C4-2B (cell line): ENCODE results near the gene VARS1.

Experiments
- H3K27ac ChIP-seq: fragments of 450-650 bp; 2 replicates; pipeline ENCODE4 v1.5.1; 2017
- CTCF ChIP-seq: fragments of 450-650 bp; conservative IDR thresholded peaks from 2 replicates; pipeline ENCODE4 v1.5.1; 2017; ENCODE audit warnings: mild to moderate bottlenecking
- ZFX ChIP-seq: fragments of 450-650 bp; IDR thresholded peaks from 2 replicates; pipeline ENCODE4 v1.6.1; 2017

The VARS1 gene

GRCh38 chr6:31767096-31767645 is 28.4 kb downstream of the VARS1 start:
- H3K27ac ChIP-seq = no peak overlapping the region
- no peak for TF ChIP-seq CTCF
- no peak for TF ChIP-seq ZFX

DNA sequence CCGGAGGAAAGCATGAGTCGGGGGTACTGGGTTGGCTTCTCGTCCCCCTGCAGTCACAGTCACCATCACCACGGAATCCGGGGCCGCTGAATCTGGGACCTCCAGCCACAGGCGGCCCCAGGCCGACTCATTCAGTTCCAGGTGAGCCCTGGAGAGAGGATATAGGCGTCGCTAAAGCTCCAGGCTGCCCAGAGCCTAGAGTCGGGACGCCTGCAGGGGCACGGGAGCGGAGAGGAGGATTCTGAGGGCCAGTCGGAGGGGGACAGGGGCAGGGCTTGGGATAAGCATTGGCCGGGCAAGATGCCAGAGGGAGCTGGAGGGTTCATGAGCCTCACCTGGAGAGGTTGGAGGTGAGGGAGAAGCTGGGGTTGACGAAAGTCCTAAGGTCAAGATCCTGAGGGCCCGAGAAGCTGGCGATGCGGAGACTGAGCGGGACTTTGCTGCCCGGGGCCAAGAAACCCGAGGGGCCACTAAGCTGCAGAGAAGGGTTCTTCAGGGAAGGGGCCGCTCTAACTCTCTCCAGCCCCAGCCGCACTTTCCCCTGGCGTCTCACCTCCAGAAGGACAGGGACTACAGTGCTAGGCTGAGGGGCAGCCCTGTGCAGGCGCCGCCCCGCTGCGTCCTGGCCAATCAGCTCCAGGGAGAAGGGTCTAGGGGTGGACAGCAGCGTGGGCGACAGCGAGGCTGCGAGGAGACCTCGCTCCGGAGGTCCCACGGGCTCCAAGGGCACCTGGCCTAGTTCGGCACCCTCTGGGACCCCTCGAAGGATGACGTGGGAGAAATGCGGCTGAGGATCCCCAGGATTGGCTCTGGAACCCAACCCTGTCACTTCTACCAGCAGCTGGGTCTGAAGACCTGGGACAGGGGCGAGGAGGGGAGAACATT is 29.4 kb downstream of the VARS1 start:
- TF ChIP-seq ZFX (no peak), CTCF (no peak)
- no peak overlapping the region for H3K27ac ChIP-seq

- TF ChIP-seq ZFX = no peak
- no peak for TF ChIP-seq CTCF
- no peak overlapping the region for H3K27ac ChIP-seq
Measured at GRCh38 chr6:31765559-31765909, 30.0 kb downstream of the VARS1 start.

GRCh38 chr6:31764198-31764597 is 31.4 kb downstream of the VARS1 start:
- TF ChIP-seq CTCF = no peak
- TF ChIP-seq ZFX = no peak
- H3K27ac ChIP-seq = no peak overlapping the region

DNA sequence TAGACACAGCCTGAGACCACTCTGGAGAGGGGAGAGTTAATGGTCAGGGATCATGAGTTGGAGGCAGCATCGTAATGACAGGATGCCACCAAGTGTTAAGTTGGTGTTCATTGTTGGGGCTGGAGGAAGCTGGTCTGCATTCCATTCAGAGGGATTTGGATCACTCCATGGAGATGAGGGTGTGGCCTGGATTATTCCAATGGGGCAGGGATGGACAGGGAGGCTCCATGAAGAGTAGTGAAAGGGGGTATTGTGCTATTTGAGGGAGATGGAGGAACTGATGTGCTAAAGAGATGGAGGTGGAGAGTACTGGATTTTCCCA is 32.0 kb downstream of the VARS1 start:
- H3K27ac ChIP-seq = no peak overlapping the region
- TF ChIP-seq ZFX (no peak), CTCF (no peak)

GRCh38 chr6:31762878-31763618 is 32.5 kb downstream of the VARS1 start:
- no peak overlapping the region for H3K27ac ChIP-seq
- no peak for TF ChIP-seq ZFX
- TF ChIP-seq CTCF = no peak

DNA sequence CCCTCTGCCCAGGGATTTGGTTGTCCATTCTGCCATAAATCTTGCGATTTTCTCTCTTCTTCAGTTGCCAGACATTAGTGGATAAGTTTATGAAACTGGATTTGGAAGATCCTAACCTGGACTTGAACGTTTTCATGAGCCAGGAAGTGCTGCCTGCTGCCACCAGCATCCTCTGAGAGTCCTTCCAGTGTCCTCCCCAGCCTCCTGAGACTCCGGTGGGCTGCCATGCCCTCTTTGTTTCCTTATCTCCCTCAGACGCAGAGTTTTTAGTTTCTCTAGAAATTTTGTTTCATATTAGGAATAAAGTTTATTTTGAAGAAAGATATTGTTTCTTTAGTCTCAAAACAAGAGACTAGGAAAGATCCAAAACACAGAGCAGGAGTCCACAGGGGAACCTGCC is 33.2 kb downstream of the VARS1 start, which contains the start of gene SAPCD1:
Gene SAPCD1 (plus strand): TSS at position 301 of the 400 bp plus-strand sequence. CDS start 399 bp downstream, outside the sequence.
- H3K27ac ChIP-seq = no peak within 1 kb of the TSS
- TF ChIP-seq ZFX (no peak), CTCF (no peak)
